ENCODE results near the gene HNRNPA0. TPM values are rescaled to one million over a fixed set of nuclear protein-coding genes. Genes with fewer than 3 reads are reported as not detected.

Gene HNRNPA0
- polyA plus RNA-seq, 1 of the 3 experiments (the other 2 are of a cell fraction) = 24.9 TPM

GRCh38 chr5:137794863-137795262, 40.7 kb upstream of the HNRNPA0 start (continued):
- TF ChIP-seq EP300 (IDR thresholded peaks at IDR 0.05; ENCODE audit: borderline replicate concordance in 1 of 2, low read depth in 1 of 2, low read length in 1 of 2) = no peak
- no peak for TF ChIP-seq NFIC (IDR thresholded peaks at IDR 0.05; ENCODE audit: borderline replicate concordance)
- no peak for TF ChIP-seq MAX (IDR thresholded peaks at IDR 0.05; ENCODE audit: low read depth)
- TF ChIP-seq GATA2 (CRISPR knock-in tag; IDR thresholded peaks at IDR 0.05) = no peak
- TF ChIP-seq MEF2A (IDR thresholded peaks at IDR 0.05; ENCODE audit: borderline replicate concordance, low read depth) = no peak
- no peak for TF ChIP-seq IRF3 (IDR thresholded peaks at IDR 0.05; ENCODE audit: low read depth, low read length)

GRCh38 chr5:137792303-137792702, 38.1 kb upstream of the HNRNPA0 start:
- no peaks in the 10 kb centered on the region for H3K27me3 ChIP-seq (ENCODE audit: insufficient read depth)

More at GRCh38 chr5:137792303-137792702, 38.1 kb upstream of the HNRNPA0 start:
- no peak overlapping the region for H3K9ac ChIP-seq
- no peak overlapping the region for H3K4me2 ChIP-seq
- no peaks in the 10 kb centered on the region; a peak in 1 of 4 replicates for H3K4me1 ChIP-seq (ENCODE audit: control insufficient read depth in 1 of 2, insufficient read depth in 2 of 2, low read depth in 1 of 2, low read length in 1 of 2)
- H3K27ac ChIP-seq (ENCODE audit: low read depth in 2 of 2, low read length in 1 of 2) = no peak overlapping the region
- H3K9me2 ChIP-seq = no peaks in the 10 kb centered on the region
- POLR2A ChIA-PET = no interaction called here
- no peaks in the 10 kb centered on the region for H3K79me2 ChIP-seq (ENCODE audit: insufficient read depth)
- TF ChIP-seq RCOR1 (IDR thresholded peaks at IDR 0.05; ENCODE audit: low read length) (no peak), PBX3 (IDR thresholded peaks at IDR 0.05) (no peak), RFX5 (IDR thresholded peaks at IDR 0.05; ENCODE audit: low read length) (no peak), ZBTB33 (IDR thresholded peaks at IDR 0.05; ENCODE audit: borderline replicate concordance, low read depth) (no peak), RAD21 (IDR thresholded peaks at IDR 0.05; ENCODE audit: low read length) (no peak), POLR2AphosphoS5 (IDR thresholded peaks at IDR 0.05; ENCODE audit: low read depth, low read length) (no peak), NRF1 (IDR thresholded peaks at IDR 0.05; ENCODE audit: low read depth, low read length) (no peak), ELF1 (IDR thresholded peaks at IDR 0.05) (no peak), FOXJ3 (CRISPR knock-in tag; IDR thresholded peaks at IDR 0.05) (no peak), TCF12 (IDR thresholded peaks at IDR 0.05) (no peak), YY1 (IDR thresholded peaks at IDR 0.05; ENCODE audit: low read depth) (no peak), RXRA (IDR thresholded peaks at IDR 0.05; ENCODE audit: borderline replicate concordance, low read depth) (no peak)
- DNase-seq = no peak
- no peak overlapping the region for H3K4me3 ChIP-seq (ENCODE audit: low read depth in 2 of 2, low read length in 1 of 2)
- no peaks in the 10 kb centered on the region for H3K9me3 ChIP-seq
- H3F3A ChIP-seq (replicated peaks; ENCODE audit: insufficient read depth) = no peaks in the 10 kb centered on the region
- no peaks in the 10 kb centered on the region for H3K36me3 ChIP-seq (replicated peaks in 1 of 2; ENCODE audit: control insufficient read depth in 1 of 2, insufficient read depth in 2 of 2, low read length in 1 of 2)
- no peak overlapping the region for H2AFZ ChIP-seq (ENCODE audit: low read depth)
- 63% methylated on average over 1 of the region's 1 CpG for WGBS (ENCODE audit: low lambda C conversion rate)
- CTCF ChIA-PET = interaction anchor here (4.2 kb wide), 1 partner anchor 13 kb away, joined by 16 read pairs; no protein-coding TSS in a partner anchor
- no peaks in the 10 kb centered on the region for H4K20me1 ChIP-seq (ENCODE audit: insufficient read depth)

Measured in SK-N-SH (cell line).